Inflammatory macrophage treated with lipopolysaccharide for 1 hour (primary cell): ENCODE measurements around the gene POR.
A peak's percentile ranks its signal among the peaks of the same experiment; 100 is the strongest.
"Not testable (repeated sequence)": the region's sequence is repeated elsewhere in the genome, so short reads cannot be mapped to it uniquely, and the experiment has no call there.

ENCODE experiments used
- DNase-seq, 2 donors: peaks; one replicate each; pipeline ENCODE4 v3.0.0-alpha.2; 2020 to 2022

POR gene

GRCh38 chr7:75993689-75994387 lies 78.9 kb downstream of the POR start:
- peak in 1 of 2 donors; percentile 11 for DNase-seq

DNA sequence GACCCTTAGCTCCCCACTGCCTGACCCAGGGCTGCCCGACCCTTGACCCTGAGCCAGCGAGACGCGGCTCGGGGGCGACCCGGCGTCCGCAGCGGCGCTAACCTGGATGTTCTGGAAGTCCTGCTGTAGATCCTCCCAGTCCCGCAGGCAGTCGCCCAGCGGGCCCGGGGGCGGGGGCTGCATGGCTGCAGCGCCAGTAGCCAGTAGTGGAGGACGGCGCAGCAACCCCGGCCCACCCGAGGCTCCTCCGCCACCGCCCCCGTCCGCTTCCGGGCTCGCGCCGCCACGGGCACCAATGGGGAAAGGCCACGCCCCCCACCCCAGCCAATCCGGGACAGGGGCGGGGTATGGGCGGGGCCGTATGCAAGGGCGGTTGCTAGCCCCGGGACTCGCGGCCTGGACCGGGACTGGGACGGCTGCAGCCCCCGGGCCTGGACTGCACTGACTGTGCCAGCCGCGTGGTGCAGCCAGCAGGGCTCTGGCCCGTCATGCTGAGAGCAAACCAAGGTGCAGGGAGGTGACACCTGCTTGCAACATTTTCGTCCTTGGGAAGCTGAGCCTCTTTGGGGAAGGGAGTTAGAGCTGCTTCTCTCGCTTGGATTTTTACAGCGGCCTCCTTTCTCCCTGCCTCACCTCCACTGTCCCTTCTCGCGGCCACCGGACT lies 79.6 kb downstream of the POR start, which contains the start of gene TMEM120A:
Gene TMEM120A, minus strand, starts transcription at position 208 of the 664 bp plus-strand sequence. Its CDS starts 25 bp downstream, at position 183.
- DNase-seq, result peak; percentile 85 to 96

- DNase-seq, result no peak
Measured at GRCh38 chr7:75995052-75995471, 80.1 kb downstream of the POR start.

DNA sequence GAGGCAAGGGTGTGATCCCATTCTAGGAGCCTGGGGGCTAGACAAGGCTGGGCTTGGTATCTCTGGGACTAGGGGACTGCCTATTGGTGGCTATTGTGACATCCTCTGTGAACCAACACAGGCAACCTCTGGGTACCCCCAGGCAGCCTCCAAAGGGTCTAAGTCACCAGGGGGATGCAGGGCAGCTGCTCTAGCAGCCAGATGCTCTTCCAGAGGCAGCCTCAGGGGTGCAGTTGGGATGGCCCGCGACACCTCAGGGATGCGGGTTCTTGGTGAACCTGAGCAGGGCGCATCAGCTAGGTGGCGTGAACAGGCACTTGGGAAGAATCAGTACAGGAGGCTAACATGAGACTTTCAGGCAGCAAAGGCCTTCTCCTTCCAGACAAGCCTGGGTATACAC lies 81.0 kb downstream of the POR start:
- no peak for DNase-seq

GRCh38 chr7:75996476-75996875 lies 81.5 kb downstream of the POR start:
- no peak for DNase-seq

- no peak for DNase-seq
Measured at GRCh38 chr7:75998038-75998437, 83.1 kb downstream of the POR start.

DNA sequence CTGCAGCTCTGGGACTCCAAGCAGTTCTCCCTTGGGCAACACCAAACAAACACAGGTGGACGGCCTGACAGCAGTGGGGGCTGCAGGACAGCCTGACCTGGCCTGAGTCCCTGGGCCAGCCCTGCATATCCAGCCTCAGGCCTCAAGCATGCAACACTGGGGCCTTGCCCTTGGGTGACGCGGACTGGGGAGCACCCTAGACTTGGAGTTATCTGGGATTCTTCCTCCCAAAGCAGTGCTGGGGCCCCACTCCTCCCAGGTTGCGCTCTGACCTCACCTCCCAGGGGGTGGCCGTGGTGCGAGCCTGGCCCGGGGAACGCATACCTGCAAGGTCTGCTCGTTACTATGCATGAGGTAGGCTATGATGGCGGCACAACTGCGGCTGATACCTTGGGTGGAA lies 85.6 kb downstream of the POR start:
- no peak for DNase-seq

GRCh38 chr7:76002139-76002538 lies 87.2 kb downstream of the POR start:
- no peak for DNase-seq

- no peak for DNase-seq
Measured at GRCh38 chr7:76002822-76003221, 87.9 kb downstream of the POR start.

- no peak for DNase-seq
Measured at GRCh38 chr7:76003351-76003750, 88.4 kb downstream of the POR start.

DNA sequence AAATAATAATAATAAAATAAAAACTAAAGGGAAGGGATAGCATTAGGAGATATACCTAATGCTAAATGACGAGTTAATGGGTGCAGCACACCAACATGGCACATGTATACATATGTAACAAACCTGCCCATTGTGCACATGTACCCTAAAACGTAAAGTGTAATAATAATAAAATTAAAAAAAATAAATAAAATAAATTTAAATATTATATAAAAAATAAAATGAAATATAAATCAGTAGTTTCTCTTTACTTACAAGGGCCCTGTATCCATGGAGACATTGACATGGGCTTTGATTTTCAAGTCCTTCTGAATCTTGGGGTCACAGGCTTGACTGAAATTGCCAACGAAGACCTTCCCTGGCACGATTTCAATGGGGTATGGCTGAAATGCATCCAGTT lies 90.0 kb downstream of the POR start:
- not testable (repeated sequence) for DNase-seq

DNA sequence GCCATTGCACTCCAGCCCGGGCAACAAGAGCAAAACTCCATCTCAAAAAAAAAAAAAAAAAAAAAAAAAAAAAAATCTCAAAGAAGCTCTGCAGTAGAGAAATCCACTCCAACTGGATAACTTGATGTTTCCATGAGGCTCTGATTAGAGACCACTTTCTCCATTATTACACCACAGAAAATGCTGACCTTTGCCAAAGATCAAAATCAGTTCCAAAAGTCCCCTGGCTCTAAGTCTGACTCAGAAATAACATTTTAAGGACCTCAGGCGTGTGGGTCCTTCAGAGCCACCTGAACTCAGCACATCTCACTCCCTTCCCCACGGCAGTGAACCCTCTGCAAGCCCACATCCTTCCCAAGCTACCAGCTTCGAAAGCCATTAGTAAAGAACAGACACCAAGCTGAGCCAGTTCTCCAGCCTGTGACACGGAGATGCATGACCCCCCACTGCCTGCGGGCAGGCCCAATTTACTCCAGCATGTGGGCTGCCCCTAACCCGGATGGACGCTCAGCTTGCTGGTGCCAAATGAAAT lies 93.3 kb downstream of the POR start:
- DNase-seq, result no peak

- DNase-seq, result no peak
Measured at GRCh38 chr7:76009672-76010600, 95.0 kb downstream of the POR start.

- DNase-seq, result no peak
Measured at GRCh38 chr7:76011442-76011861, 96.5 kb downstream of the POR start.

GRCh38 chr7:76016191-76016947 lies 101.4 kb downstream of the POR start:
- DNase-seq, result no peak

GRCh38 chr7:76018520-76018919 lies 103.6 kb downstream of the POR start:
- not testable (repeated sequence) for DNase-seq

- peak; percentile 43 to 88 for DNase-seq
Measured at GRCh38 chr7:76020031-76020714, 105.2 kb downstream of the POR start.

GRCh38 chr7:76022026-76022780 lies 107.2 kb downstream of the POR start:
- no peak for DNase-seq

- DNase-seq, result peak; percentile 79 to 83
Measured at GRCh38 chr7:76023002-76023401, 108.0 kb downstream of the POR start.

- DNase-seq, result not testable (repeated sequence)
Measured at GRCh38 chr7:76029682-76030081, 114.7 kb downstream of the POR start.

GRCh38 chr7:76031964-76032363 lies 117.0 kb downstream of the POR start:
- no peak for DNase-seq
